GM12801 (cell line): ENCODE measurements around the gene STOML1.

Source experiments
- TF ChIP-seq, protein P1 (sequence below): IDR thresholded peaks from one replicate; pipeline ENCODE4 v1.5.1; 2011; ENCODE audit warnings: control low read depth; ENCODE audit not compliant: insufficient read length; ENCODE audit errors: extremely low read depth

Gene STOML1

DNA sequence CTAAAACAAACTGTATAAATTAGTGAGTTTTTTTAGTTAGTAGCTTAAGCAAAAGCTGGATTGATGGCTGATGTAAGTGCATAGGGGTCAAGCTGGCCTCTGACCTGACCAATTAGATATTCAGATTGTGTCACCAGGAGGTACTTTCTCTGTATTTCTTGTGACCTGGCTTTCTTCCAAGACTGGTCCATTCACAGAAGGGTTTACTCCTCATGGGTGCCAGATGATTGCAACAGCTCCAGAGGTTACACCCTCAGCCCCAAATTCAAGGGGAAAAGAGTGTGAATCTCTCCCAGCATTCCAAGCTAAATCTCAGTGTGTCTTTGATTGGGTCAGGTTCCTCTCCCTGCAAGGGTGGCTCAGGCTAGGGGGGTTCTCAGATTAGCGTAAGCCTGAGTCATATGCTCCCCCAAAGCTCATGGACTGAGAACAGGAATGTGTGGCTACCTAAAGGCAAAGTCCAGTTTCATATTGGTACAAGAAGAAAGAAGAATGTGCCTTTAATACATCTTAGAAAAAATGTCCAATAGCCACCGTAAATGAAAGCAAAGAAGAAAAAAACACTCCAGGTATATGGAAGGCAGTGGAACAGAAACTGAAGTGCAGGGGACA lies 18.9 kb upstream of the STOML1 start:
- TF ChIP-seq, protein P1, sequence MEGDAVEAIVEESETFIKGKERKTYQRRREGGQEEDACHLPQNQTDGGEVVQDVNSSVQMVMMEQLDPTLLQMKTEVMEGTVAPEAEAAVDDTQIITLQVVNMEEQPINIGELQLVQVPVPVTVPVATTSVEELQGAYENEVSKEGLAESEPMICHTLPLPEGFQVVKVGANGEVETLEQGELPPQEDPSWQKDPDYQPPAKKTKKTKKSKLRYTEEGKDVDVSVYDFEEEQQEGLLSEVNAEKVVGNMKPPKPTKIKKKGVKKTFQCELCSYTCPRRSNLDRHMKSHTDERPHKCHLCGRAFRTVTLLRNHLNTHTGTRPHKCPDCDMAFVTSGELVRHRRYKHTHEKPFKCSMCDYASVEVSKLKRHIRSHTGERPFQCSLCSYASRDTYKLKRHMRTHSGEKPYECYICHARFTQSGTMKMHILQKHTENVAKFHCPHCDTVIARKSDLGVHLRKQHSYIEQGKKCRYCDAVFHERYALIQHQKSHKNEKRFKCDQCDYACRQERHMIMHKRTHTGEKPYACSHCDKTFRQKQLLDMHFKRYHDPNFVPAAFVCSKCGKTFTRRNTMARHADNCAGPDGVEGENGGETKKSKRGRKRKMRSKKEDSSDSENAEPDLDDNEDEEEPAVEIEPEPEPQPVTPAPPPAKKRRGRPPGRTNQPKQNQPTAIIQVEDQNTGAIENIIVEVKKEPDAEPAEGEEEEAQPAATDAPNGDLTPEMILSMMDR: no peak

DNA sequence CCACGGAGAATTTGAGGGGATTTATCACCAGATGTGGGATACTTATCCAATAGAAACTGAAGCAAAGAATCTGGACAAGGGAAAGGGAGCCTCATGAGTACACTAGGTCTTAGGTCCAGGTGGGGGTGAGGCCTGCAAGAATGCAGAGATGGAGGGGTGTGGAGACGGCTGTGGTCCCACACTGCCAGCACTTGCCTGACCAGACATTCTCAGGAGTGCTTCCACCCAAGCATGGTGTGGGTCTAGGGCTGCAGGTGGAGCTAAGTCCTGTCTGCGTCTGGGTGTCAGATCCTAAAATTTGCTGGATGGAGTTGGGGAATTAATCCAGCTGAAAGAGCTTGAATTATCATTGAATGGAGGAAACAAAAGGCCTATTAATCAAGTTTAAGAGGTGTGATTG lies 16.8 kb upstream of the STOML1 start:
- TF ChIP-seq, protein P1: no peak

DNA sequence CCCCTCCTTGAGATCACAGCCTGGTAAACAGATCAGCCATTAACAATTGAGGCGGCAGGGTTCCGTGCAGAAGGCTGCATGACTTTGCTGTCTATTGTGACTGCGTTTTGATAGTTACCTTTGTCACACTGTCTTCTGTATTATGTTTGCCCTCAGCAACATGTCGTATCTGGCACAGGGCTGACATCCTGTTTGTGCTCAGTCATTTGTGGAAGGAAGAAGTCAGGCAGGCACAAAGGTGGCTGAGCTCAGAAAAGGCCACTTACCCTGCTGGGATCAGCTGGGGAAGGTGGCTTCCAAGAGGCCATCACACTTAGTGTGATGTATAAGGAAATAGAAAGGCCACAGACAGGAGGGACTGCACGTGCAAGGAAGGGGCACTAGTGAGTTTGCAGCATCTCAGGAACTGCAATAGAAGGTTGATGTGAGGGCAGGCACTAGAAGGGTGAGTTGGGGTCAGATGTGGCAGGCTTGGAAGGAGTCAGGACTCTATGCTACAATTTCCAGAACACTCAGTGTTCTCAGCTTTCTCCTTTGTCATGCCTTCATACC lies 15.8 kb upstream of the STOML1 start:
- TF ChIP-seq, protein P1: no peak

DNA sequence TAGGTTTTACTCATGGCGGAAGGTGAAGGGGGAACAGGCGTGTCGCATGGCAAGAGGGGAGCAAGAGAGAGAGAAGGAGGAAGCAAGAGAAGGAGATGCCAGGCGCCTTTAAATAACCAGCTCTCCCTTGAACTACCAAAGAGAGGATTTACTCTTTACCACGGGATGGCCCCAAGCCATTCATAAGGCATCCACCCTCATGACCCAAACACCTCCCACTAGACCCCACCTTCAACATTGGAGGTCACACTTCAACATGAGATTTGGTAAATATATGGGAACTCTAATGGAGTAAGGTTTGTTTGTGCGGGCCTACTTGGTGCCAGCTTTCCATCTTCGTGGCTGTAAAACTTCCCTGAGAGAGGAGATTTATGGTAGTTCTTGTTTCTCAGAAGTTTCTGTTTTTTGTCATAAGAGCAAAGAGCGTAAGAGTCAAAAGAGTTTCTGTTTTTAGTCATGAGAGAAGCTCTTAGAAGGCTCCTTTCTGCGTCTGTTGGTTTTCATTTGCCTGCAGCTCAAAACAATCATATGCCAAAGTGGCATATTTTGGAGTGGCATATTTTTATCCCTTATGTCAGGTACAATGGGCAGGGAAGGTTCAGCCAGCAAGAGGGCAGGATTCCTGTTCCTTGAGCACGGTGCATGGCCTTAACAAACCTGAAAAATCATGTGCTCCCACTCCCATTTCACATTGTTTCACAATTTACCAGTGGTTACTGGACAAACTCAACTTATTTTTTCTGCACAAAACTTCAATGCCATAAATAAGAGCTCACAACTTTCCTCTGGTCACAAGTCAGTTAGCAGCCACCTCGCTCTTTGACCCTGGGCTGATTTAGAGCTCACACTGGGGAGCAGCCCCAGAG lies 14.9 kb upstream of the STOML1 start:
- TF ChIP-seq, protein P1: no peak

DNA sequence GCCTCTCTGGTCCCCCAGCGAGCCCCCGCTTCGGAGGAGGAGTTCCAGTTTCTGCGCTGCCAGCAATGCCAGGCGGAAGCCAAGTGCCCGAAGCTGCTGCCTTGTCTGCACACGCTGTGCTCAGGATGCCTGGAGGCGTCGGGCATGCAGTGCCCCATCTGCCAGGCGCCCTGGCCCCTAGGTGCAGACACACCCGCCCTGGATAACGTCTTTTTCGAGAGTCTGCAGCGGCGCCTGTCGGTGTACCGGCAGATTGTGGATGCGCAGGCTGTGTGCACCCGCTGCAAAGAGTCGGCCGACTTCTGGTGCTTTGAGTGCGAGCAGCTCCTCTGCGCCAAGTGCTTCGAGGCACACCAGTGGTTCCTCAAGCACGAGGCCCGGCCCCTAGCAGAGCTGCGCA lies 5.9 kb upstream of the STOML1 start:
- TF ChIP-seq, protein P1: no peak

DNA sequence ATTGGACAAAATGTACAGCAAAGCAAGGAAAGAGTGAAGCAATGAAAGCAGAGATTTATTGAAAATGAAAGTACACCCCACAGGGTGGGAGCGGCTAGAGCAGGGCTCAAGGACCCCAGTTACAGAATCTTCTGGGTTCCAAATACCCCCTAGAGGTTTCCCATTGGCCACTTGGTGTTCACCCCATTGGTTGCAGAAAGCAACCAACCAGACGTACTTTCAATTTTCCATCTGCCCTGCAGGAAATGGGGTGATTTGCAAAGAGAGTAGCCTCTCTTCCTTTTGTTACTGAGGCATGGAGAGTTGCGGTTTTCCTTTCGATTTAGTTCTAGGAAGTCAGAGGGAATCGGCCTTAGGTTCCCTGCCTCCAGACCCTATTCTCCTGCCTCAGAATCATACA lies 4.8 kb upstream of the STOML1 start:
- TF ChIP-seq, protein P1: no peak

DNA sequence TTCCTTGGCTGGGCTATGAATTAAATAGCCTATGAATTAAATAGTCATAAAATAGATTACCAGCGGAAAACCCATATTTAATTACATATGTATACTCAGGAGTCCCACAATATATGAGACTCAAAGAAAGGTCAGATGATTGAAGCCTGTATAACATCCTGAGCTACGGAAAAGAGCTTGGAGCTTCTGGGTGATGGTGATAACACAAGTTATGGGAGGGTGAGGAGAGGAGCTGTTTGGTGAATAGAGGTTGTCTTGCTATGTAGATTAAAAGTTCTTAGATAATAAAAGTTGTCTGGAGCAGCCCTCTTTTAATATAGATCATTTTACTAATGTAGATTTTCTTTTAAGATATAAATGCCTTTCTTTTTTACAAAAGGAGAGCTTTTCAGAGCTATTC lies 4.2 kb upstream of the STOML1 start:
- TF ChIP-seq, protein P1: no peak
